OCI-LY7 (cell line): ENCODE measurements around the gene TMEM26.

Experiments used
- EZH2phosphoT487 ChIP-seq: fragments of 200-600 bp; sonication (generic); IDR thresholded peaks from 2 replicates; pipeline ENCODE4 v1.6.1; 2018; ENCODE audit warnings: low read depth, borderline replicate concordance, mild to moderate bottlenecking, mixed run types, antibody characterized with exemption, low read length, moderate library complexity, mixed read lengths
- TF ChIP-seq, protein P1 (sequence below): fragments of 200-600 bp; sonication (generic); conservative IDR thresholded peaks from 2 replicates; pipeline ENCODE4 v1.5.1; 2014; ENCODE audit warnings: mild to moderate bottlenecking, antibody characterized with exemption, low read length, moderate library complexity, mixed read lengths

DNA sequence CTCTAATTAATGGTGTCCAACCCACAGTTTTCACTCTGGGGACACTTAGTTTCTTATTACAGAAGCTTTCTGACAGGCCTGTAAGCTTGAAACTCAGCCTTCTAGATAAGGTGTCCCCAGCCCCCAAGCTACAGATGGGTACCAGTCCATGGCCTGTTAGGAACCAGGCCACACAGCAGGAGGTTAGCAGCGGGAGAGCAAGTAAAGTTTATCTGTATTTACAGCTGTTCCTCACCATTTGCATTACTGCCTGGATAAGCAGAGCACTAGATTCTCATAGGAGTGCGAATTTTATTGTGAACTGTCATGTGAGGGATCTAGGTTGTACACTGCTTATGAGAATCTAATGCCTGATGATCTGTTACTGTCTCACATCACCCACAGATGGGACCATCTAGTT, 93.7 kb downstream of the TMEM26 start:
- TF ChIP-seq, protein P1, sequence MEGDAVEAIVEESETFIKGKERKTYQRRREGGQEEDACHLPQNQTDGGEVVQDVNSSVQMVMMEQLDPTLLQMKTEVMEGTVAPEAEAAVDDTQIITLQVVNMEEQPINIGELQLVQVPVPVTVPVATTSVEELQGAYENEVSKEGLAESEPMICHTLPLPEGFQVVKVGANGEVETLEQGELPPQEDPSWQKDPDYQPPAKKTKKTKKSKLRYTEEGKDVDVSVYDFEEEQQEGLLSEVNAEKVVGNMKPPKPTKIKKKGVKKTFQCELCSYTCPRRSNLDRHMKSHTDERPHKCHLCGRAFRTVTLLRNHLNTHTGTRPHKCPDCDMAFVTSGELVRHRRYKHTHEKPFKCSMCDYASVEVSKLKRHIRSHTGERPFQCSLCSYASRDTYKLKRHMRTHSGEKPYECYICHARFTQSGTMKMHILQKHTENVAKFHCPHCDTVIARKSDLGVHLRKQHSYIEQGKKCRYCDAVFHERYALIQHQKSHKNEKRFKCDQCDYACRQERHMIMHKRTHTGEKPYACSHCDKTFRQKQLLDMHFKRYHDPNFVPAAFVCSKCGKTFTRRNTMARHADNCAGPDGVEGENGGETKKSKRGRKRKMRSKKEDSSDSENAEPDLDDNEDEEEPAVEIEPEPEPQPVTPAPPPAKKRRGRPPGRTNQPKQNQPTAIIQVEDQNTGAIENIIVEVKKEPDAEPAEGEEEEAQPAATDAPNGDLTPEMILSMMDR, result no peak
- TF ChIP-seq EZH2phosphoT487, result no peak
